ENCODE results near the gene ADCY10.

ADCY10 gene

DNA sequence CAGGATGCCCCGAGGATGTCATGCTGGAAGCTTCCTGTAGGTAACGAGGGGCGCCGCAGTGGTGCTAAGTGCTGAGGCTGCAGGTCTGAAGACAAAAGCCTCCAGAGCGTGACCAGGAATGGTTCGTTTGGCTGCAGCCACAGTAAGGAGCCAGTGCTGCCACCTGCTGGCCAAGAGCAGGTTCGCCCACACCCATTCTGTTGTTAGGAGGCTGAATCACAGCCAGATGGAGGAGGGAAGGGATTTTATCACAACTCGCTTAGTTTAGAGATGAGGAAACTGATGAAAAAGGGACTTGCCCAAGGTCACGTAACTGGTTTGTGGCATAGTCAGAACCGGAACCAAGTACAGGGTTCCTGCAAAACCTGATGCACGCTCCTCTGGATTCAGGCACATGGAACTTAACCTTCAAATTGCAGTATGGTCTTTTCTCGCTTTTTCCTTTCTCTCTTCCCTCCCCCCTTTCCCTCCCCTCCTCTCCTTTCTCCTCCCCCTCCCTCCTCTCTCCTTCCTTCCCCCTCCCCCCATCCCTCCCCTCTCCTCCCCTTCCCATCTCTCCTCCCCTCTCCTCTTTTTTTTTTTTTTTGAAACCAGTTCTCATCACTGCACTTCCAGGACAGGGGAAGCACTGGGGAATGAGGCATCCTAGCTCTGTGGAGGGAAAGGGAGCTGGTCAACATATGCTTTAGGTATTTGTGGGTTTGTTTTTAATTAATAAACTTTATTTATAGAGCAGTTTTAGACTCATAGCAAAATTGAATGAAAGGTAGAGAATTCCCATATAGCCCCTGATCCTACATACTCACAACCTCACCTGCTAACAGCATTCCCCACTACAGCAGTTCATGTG, 110.4 kb downstream of the ADCY10 start:
- Histone ChIP-seq H3K79me2 (ENCODE audit: control insufficient read depth, insufficient read depth, low read length) (no peaks in the 10 kb centered on the region), H3K27ac (ENCODE audit: low read depth, low read length) (no peak overlapping the region), H3K4ac (ENCODE audit: low read depth, low read length) (no peak overlapping the region), H3K4me3 (ENCODE audit: low read length) (no peak overlapping the region), H3K27me3 (ENCODE audit: insufficient read depth, low read length, poor library complexity) (no peaks in the 10 kb centered on the region), H4K8ac (ENCODE audit: low read depth, low read length) (no peak overlapping the region), H3K36me3 (ENCODE audit: control insufficient read depth, insufficient read depth, low read length) (no peaks in the 10 kb centered on the region), H3K4me2 (ENCODE audit: low read length) (no peak overlapping the region), H3K56ac (ENCODE audit: low read length) (no peak overlapping the region), H3K18ac (ENCODE audit: low read length) (no peak overlapping the region), H2AK5ac (ENCODE audit: low read length) (no peak overlapping the region), H2BK15ac (replicated peaks; ENCODE audit: low read depth) (no peak overlapping the region), H3K4me1 (ENCODE audit: control insufficient read depth, low read depth, low read length) (no peaks in the 10 kb centered on the region), H3K9ac (ENCODE audit: low read length) (no peak overlapping the region), H3K79me1 (ENCODE audit: low read length) (no peaks in the 10 kb centered on the region), H2BK120ac (ENCODE audit: low read depth, low read length) (no peak overlapping the region), H3K23ac (ENCODE audit: low read length) (no peak overlapping the region), H4K5ac (ENCODE audit: low read length) (no peak overlapping the region), H2BK5ac (ENCODE audit: low read length) (no peak overlapping the region)
- peak; percentile 99 for DNase-seq
- WGBS (ENCODE audit: extremely low coverage, insufficient coverage, low lambda C conversion rate) = no CpG with 5 or more reads among the region's 12 CpGs

DNA sequence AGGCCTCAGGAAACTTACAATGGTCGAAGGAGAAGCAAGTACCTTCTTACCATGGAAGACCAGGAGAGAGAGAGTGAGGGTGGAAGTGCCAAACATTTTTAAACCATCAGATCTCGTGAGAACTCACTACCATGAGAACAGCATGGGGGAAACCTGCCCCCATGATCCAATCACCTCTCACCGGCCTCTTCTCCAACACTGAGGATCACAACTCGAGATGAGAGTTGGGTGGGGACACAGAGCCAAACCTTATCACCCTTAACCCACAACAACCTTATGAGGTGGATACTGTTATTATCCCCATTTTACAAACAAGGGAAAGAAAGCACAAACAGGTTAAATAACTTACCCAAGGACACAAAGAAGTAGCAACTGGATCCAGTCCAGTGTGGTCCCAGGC, 111.7 kb downstream of the ADCY10 start:
- Histone ChIP-seq H3K18ac (ENCODE audit: low read length) (no peak overlapping the region), H4K8ac (ENCODE audit: low read depth, low read length) (no peak overlapping the region), H3K4ac (ENCODE audit: low read depth, low read length) (no peak overlapping the region), H3K4me1 (ENCODE audit: control insufficient read depth, low read depth, low read length) (no peaks in the 10 kb centered on the region), H3K27me3 (ENCODE audit: insufficient read depth, low read length, poor library complexity) (no peaks in the 10 kb centered on the region), H3K23ac (ENCODE audit: low read length) (no peak overlapping the region), H3K36me3 (ENCODE audit: control insufficient read depth, insufficient read depth, low read length) (no peaks in the 10 kb centered on the region), H2BK5ac (ENCODE audit: low read length) (no peak overlapping the region), H2BK120ac (ENCODE audit: low read depth, low read length) (no peak overlapping the region), H3K9ac (ENCODE audit: low read length) (no peak overlapping the region), H2BK15ac (replicated peaks; ENCODE audit: low read depth) (no peak overlapping the region), H3K4me3 (ENCODE audit: low read length) (no peak overlapping the region), H2AK5ac (ENCODE audit: low read length) (no peak overlapping the region), H3K27ac (ENCODE audit: low read depth, low read length) (no peak overlapping the region), H3K79me2 (ENCODE audit: control insufficient read depth, insufficient read depth, low read length) (no peaks in the 10 kb centered on the region), H3K4me2 (ENCODE audit: low read length) (no peak overlapping the region), H3K79me1 (ENCODE audit: low read length) (no peaks in the 10 kb centered on the region), H4K5ac (ENCODE audit: low read length) (no peak overlapping the region), H3K56ac (ENCODE audit: low read length) (no peak overlapping the region)
- no peak for DNase-seq
- WGBS (ENCODE audit: extremely low coverage, insufficient coverage, low lambda C conversion rate) = no CpG with 5 or more reads among the region's 4 CpGs

DNA sequence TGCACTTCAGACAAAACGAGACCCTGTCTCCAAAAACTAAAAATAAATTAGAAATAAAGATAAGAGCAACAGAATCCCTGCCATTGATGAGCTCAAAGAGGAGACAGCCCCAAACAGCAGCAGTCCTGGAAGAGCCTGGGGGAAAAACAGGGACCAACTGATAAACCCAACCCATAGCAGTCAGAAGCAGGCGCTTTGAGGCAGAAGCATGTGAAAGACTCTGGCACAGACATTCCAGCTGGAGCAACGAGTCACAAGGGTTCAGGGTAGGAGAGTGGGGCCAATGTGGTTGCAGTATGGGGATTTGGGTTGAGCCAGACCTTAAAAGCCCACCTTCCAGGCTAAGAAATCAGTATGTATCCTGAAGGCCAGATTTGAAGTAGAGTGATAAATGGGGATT, 113.7 kb downstream of the ADCY10 start:
- Histone ChIP-seq H2BK120ac (ENCODE audit: low read depth, low read length) (no peak overlapping the region), H3K4me1 (ENCODE audit: control insufficient read depth, low read depth, low read length) (peaks cover 7% of the 10 kb centered on the region), H3K4me3 (ENCODE audit: low read length) (no peak overlapping the region), H2BK5ac (ENCODE audit: low read length) (no peak overlapping the region), H3K27me3 (ENCODE audit: insufficient read depth, low read length, poor library complexity) (no peaks in the 10 kb centered on the region), H3K4ac (ENCODE audit: low read depth, low read length) (no peak overlapping the region), H3K9ac (ENCODE audit: low read length) (no peak overlapping the region), H4K8ac (ENCODE audit: low read depth, low read length) (no peak overlapping the region), H2BK15ac (replicated peaks; ENCODE audit: low read depth) (no peak overlapping the region), H3K79me1 (ENCODE audit: low read length) (no peaks in the 10 kb centered on the region), H3K36me3 (ENCODE audit: control insufficient read depth, insufficient read depth, low read length) (no peaks in the 10 kb centered on the region), H3K79me2 (ENCODE audit: control insufficient read depth, insufficient read depth, low read length) (no peaks in the 10 kb centered on the region), H3K4me2 (ENCODE audit: low read length) (no peak overlapping the region), H2AK5ac (ENCODE audit: low read length) (no peak overlapping the region), H4K5ac (ENCODE audit: low read length) (no peak overlapping the region), H3K18ac (ENCODE audit: low read length) (no peak overlapping the region), H3K23ac (ENCODE audit: low read length) (no peak overlapping the region), H3K56ac (ENCODE audit: low read length) (no peak overlapping the region), H3K27ac (ENCODE audit: low read depth, low read length) (no peak overlapping the region)
- peak; percentile 61 for DNase-seq
- WGBS (ENCODE audit: extremely low coverage, insufficient coverage, low lambda C conversion rate) = no CpG with 5 or more reads among the region's 3 CpGs

DNA sequence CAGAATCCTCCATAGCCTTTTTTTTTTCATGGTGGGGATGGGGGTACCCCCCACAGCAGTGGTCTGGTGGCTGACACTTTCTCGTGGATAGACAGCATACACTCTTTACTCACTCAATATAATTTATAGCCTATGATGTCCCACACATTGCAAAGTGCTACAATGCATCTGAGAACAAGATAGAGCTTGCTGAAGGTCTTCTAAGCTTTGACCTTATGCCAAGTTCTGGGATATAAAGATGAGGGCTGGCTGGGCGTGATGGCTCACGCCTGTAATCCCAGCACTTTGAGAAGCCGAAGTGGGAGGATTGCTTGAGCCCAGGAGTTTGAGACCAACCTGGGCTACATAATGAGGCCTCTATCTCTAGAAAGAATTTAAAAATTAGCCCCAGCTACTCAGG, 114.2 kb downstream of the ADCY10 start:
- H3K18ac ChIP-seq (ENCODE audit: low read length) = no peak overlapping the region
- WGBS (ENCODE audit: extremely low coverage, insufficient coverage, low lambda C conversion rate) = no CpG with 5 or more reads among the region's 4 CpGs
- H3K4ac ChIP-seq (ENCODE audit: low read depth, low read length) = no peak overlapping the region
- H2BK120ac ChIP-seq (ENCODE audit: low read depth, low read length) = no peak overlapping the region
- DNase-seq = no peak
- H3K79me1 ChIP-seq (ENCODE audit: low read length) = no peaks in the 10 kb centered on the region
- H3K9ac ChIP-seq (ENCODE audit: low read length) = no peak overlapping the region
- no peak overlapping the region for H3K27ac ChIP-seq (ENCODE audit: low read depth, low read length)
- H3K27me3 ChIP-seq (ENCODE audit: insufficient read depth, low read length, poor library complexity) = no peaks in the 10 kb centered on the region
- H3K4me1 ChIP-seq (ENCODE audit: control insufficient read depth, low read depth, low read length) = peaks cover 7% of the 10 kb centered on the region
- no peak overlapping the region for H2BK15ac ChIP-seq (replicated peaks; ENCODE audit: low read depth)
- H4K8ac ChIP-seq (ENCODE audit: low read depth, low read length) = no peak overlapping the region
- no peak overlapping the region for H3K4me2 ChIP-seq (ENCODE audit: low read length)
- H3K36me3 ChIP-seq (ENCODE audit: control insufficient read depth, insufficient read depth, low read length) = no peaks in the 10 kb centered on the region
- H3K56ac ChIP-seq (ENCODE audit: low read length) = no peak overlapping the region
- H4K5ac ChIP-seq (ENCODE audit: low read length) = no peak overlapping the region
- H3K4me3 ChIP-seq (ENCODE audit: low read length) = no peak overlapping the region
- H3K23ac ChIP-seq (ENCODE audit: low read length) = no peak overlapping the region
- no peak overlapping the region for H2AK5ac ChIP-seq (ENCODE audit: low read length)
- no peak overlapping the region for H2BK5ac ChIP-seq (ENCODE audit: low read length)
- no peaks in the 10 kb centered on the region for H3K79me2 ChIP-seq (ENCODE audit: control insufficient read depth, insufficient read depth, low read length)

DNA sequence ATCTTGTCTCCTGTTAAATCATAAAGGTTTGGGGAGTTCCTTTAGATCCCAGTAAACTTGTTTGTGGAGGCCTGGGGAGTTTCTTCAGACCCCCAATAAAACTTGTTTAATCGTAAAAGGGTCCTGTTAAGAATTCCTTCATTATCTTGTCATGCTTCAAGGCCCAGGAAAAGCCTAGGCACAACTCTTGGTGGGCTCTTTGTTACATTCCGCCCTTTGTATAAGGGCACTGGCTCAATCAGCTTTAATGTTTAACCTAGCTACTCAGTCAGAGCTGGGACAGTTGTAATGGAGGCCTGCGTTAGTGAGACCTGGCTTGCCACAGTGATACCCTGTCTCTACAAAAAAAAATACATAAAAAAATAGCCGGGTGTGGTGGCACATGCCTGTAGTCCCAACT, 115.0 kb downstream of the ADCY10 start:
- no peak overlapping the region for H2AK5ac ChIP-seq (ENCODE audit: low read length)
- no peak overlapping the region for H3K4ac ChIP-seq (ENCODE audit: low read depth, low read length)
- H3K79me2 ChIP-seq (ENCODE audit: control insufficient read depth, insufficient read depth, low read length) = no peaks in the 10 kb centered on the region
- H3K56ac ChIP-seq (ENCODE audit: low read length) = no peak overlapping the region
- no peak overlapping the region for H2BK15ac ChIP-seq (replicated peaks; ENCODE audit: low read depth)
- H3K23ac ChIP-seq (ENCODE audit: low read length) = no peak overlapping the region
- no peak overlapping the region for H4K8ac ChIP-seq (ENCODE audit: low read depth, low read length)
- H3K4me1 ChIP-seq (ENCODE audit: control insufficient read depth, low read depth, low read length) = peaks cover 7% of the 10 kb centered on the region
- no peak overlapping the region for H3K18ac ChIP-seq (ENCODE audit: low read length)
- H4K5ac ChIP-seq (ENCODE audit: low read length) = no peak overlapping the region
- no peaks in the 10 kb centered on the region for H3K79me1 ChIP-seq (ENCODE audit: low read length)
- no peak overlapping the region for H2BK120ac ChIP-seq (ENCODE audit: low read depth, low read length)
- no peak overlapping the region for H2BK5ac ChIP-seq (ENCODE audit: low read length)
- H3K36me3 ChIP-seq (ENCODE audit: control insufficient read depth, insufficient read depth, low read length) = no peaks in the 10 kb centered on the region
- no peak overlapping the region for H3K4me3 ChIP-seq (ENCODE audit: low read length)
- DNase-seq = no peak
- H3K9ac ChIP-seq (ENCODE audit: low read length) = no peak overlapping the region
- no peaks in the 10 kb centered on the region for H3K27me3 ChIP-seq (ENCODE audit: insufficient read depth, low read length, poor library complexity)
- no CpG with 5 or more reads among the region's 4 CpGs for WGBS (ENCODE audit: extremely low coverage, insufficient coverage, low lambda C conversion rate)
- no peak overlapping the region for H3K4me2 ChIP-seq (ENCODE audit: low read length)
- H3K27ac ChIP-seq (ENCODE audit: low read depth, low read length) = no peak overlapping the region

DNA sequence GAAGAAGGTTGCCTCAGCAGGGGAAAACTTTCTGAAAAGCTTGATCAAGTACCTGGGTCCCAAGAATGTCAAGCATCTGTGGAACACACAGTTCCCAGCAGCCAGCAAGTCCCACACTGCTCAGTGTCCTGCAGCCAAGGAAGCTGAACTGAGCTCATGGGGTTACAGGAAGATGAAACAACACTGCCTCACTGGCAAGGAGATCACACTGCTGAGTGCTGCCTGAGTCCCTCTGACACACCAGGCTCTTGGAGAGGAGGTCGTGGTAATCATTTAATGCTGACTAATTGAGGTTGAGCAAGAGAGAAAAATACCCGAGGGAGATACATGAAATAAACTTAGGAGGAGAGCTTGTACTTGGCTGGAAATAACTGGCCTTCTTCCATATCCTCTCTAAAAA, 116.9 kb downstream of the ADCY10 start:
- Histone ChIP-seq H3K79me2 (ENCODE audit: control insufficient read depth, insufficient read depth, low read length) (no peaks in the 10 kb centered on the region), H3K4me2 (ENCODE audit: low read length) (no peak overlapping the region), H3K27me3 (ENCODE audit: insufficient read depth, low read length, poor library complexity) (no peaks in the 10 kb centered on the region), H4K8ac (ENCODE audit: low read depth, low read length) (no peak overlapping the region), H3K4me3 (ENCODE audit: low read length) (no peak overlapping the region), H3K56ac (ENCODE audit: low read length) (no peak overlapping the region), H3K27ac (ENCODE audit: low read depth, low read length) (no peak overlapping the region), H2AK5ac (ENCODE audit: low read length) (no peak overlapping the region), H3K4ac (ENCODE audit: low read depth, low read length) (no peak overlapping the region), H2BK5ac (ENCODE audit: low read length) (no peak overlapping the region), H3K9ac (ENCODE audit: low read length) (no peak overlapping the region), H2BK15ac (replicated peaks; ENCODE audit: low read depth) (no peak overlapping the region), H4K5ac (ENCODE audit: low read length) (no peak overlapping the region), H3K36me3 (ENCODE audit: control insufficient read depth, insufficient read depth, low read length) (no peaks in the 10 kb centered on the region), H3K79me1 (ENCODE audit: low read length) (peaks cover 2% of the 10 kb centered on the region), H3K23ac (ENCODE audit: low read length) (no peak overlapping the region), H3K4me1 (ENCODE audit: control insufficient read depth, low read depth, low read length) (peaks cover 7% of the 10 kb centered on the region), H3K18ac (ENCODE audit: low read length) (no peak overlapping the region), H2BK120ac (ENCODE audit: low read depth, low read length) (no peak overlapping the region)
- no CpG with 5 or more reads among the region's 2 CpGs for WGBS (ENCODE audit: extremely low coverage, insufficient coverage, low lambda C conversion rate)
- DNase-seq = peak; percentile 96
